ENCODE measurements around the gene PTPRE.
"Not testable (repeated sequence)": the region's sequence is repeated elsewhere in the genome, so short reads cannot be mapped to it uniquely, and the experiment has no call there.

Gene PTPRE

DNA sequence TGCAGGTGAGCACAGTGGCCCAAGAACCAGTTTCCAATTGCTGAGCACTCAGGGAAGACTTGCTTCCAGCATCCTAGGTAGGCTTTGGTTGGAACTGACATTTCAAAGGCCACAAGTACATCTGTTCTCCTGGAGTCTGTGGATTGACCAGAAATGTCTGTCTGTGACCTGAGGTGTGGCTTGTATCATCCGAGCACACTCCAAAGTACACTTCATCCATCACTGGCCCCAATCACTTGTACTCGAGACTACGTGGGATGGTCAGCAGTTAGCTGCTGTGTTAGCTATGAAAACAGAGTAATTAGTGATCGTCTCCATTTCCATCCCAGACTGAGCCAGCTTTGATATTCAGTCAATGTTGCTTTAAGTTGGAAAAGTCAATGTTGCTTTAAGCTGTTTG lies 174.3 kb downstream of the PTPRE start:
- no peak for DNase-seq

DNA sequence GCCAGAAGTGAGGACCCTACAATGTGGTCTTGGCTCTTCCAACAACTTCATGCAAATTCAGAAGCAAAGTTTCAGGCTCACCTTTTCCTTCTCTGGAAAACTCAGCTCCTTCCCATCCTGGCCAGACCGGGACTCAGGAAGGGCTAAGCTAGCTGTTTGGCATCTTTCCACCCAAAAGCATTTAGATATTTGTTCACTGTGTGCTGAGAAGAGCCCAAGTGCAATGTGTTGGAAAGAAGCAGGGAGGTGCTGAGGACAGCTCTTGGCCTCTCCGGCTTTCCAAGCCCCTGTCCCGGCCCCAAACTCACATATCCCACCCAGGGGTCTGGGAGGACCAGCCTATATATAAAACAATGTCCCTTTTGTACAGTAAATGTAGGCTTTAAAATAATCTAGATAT lies 174.8 kb downstream of the PTPRE start:
- no peak for DNase-seq

DNA sequence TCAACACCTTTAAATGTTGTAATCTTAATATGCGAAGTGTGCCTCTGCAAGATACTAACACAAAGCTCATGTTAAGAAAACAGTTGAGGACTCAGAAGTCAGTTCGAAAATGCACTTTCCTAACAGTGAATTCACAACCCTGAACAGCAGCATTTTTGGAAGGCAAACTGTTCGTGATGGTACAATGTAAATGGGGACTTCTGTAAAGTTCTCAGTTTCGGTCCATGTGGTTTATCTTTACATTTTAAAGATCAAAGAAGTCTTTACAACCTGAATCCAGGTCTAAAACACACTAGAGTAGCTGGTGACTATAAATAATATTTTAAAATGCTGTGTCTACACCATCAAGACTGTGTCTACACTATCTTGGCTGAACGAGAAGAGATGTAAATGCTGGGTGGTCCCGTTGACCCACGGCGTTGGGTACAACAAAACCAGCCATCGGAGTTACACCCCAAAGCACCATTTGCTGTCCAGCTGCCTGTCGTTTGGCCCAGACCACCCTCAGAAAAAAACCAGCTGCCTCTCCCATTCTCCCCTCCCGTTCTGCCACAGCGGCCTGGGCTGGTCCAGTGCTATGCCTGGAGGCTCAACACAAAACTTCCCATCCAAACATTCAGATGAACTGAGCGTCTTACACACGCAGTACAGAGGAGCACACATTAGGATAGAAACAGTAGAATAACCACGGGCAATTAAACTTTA lies 176.4 kb downstream of the PTPRE start:
- DNase-seq = no peak

DNA sequence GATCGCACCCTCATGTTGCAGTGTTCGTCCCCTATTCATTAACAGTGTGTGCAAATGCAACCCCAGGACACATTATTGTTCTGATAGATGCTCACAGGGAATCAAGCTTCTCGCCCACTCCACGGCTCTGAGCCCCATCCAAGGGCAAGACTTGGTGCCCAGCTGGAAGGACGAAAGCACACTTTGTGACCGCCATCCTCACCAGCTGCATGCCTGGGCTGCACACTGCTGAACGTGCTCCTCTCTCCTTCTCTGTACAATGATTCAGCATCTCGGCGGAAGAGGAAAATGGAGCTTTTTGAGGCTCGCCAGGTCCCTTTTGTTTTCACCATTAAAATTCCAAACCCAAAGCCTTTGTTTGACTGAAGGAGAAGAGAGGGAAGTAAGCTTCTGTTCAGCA lies 177.5 kb downstream of the PTPRE start:
- no peak for DNase-seq

DNA sequence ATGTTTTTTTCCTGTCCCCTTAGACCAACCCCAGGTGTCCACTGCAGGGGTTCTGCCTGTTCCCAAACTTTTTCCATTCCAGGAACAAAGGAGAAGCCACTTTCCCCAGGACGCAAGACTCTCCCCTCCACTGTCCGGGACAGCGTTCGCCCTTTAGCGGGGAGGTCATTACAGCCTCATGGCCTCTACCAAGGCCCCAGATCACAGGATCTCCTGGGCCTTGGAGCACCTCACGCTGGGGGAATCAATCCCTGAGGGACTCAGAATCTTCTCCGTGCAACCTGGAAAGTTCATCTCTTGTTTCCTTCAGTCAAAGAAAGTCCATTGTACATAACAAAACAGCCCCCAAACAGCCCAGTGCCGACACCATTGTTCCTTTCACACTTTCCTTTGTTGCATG lies 178.1 kb downstream of the PTPRE start:
- DNase-seq = no peak

DNA sequence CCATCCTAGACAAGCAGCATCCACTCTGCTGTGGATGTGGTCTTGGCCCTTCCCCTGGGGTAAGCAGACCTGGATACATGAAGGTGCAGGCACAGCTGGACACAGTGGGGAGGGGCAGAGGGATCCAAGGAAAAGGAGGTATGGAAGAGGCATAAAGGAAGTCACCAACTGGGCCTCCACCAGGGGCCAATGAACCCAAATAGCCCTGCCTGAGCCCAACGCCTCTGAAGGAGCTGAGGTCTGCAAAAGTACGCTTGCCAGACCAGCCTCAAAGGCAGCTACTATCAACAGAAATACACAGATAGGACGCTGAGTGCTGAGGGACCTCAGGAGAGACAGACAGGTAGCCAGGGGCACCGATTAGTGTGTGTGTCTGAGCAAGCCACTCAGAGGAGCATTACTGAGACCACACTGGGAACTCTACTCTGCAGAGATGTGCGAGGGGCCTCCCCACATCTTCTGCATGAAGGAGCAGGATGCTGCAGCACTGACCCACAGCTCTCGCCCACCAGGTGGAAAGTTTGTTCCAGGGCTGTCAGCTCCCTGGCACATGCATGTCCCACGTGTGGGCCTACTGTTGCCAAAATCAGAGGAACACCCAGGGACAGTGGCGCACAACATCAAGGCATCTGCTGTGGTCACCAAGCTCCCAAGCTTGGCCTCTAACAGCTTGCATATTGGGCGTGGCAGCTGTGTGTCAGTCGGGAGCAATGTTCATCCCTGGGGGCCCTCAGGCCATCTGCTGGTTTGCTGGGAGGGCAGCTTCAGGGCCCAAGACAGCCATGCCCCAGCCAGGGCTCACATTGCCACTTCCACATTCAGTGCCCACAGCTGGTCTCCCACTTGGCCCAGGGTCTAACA lies 179.3 kb downstream of the PTPRE start:
- no peak for DNase-seq

DNA sequence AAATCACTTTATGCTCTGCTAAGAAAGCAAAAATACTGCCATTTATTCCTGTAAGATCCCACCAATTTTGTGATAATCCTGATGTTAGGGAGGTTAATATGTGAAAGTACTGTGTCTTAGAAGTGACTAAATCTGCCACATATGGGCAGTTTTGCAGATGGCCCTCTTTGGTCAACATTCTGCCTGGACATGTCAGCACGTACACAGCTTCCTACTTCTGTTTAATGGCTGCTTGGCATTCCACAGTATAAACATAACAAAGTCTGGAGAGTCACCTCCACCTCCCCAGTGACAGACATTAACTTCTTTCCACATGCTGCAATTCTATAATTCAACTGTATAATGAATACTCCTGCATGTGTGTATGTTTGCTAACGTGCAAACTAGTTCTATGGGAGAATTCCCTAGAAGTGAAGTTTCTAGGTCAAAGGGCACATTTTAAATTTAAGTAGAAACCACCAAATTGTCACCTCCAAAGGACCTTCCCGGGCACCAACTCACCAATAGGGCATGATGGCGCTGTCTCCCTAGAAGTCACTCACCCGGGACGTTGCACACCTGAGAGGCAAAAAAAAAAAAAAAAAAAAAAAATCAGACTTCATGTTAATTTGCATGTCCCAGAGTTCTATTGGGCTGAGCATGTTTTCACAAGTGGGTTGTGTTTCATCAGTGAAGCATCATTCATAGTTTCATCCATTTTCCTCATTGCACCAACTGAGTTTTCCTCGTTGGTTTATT lies 180.4 kb downstream of the PTPRE start:
- no peak for DNase-seq

DNA sequence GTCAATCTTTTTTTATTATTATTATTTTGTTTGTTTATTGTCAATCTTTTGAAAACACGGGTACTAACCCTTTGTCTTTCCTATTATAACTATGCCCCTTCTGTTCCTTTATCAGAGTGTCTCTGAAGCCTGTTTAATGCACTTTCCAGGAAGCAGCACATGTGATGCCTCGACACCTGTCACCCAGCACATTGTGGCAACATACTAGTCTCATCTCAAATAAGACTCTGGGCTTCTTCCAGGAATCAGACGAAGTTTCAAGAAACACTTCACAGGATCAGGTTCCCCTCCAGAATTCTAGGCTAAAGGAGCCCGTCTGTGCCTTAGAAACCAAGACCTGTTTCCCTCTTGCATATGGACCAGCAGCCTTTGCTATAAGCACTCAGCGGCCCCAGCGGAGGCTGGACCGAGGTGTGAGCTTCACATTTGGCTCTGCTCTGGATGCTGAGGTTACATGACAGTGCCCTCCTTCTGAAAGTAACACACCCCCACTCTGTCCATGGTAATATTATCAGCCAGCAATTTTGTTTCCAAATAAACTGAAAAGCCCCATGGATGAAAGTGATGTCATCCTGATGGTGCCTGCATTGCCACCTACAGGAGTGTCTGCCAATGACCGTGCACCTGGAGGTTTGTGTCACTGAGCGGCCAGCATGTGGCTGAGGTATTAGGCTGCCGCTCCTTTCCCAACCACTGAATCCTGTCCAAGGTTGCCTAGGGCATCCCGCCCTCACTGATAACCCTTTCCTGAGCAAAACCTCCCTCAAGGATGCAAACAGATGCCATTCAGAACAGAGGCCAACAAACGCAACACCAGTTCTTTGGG lies 181.2 kb downstream of the PTPRE start:
- DNase-seq = no peak

DNA sequence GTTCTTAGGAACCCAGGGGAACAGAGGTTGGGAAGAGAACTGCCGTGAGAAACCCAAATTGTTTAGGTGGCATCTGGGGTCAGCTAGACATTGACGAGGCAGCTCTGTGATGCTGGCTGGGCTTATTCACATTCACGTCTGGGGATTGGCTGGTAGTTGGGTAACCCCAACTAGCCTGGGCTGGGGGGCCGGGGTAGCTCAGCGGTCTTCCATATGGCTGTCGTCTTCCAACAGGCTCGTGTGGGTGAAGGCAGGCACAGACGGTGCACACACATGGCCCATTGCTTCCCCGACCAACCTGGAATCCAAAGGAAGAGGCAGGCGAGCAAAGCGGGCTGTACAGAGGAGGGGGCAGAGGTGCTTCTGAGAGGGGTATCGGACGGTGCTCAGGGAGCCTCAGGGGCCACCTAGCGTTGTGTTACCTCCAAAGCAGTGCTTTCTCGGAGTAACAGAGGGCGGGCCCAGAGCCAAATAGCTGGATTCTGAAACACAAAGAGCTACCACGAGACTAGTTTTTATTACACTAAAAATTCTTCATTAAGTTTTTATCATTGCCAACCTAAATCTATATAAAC lies 184.8 kb downstream of the PTPRE start:
- no peak for DNase-seq

DNA sequence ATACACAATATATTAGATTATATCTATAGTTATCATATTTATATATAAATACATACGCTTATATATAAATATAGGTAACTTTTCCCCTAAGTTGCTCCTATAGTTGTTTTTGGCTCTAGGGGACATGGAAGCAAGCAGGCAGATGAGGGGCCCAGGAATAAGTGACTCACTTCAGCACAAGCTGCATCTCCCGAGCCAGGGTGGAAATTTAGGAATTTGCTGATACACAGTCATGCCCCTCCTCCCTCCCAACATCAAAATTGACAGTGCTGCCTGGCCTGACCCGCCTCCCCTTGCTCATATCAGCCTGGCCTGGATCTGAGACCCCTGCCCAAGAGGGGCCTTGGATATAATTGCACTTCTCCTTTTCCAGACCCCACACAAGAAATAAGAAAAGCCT lies 185.6 kb downstream of the PTPRE start:
- no peak for DNase-seq

DNA sequence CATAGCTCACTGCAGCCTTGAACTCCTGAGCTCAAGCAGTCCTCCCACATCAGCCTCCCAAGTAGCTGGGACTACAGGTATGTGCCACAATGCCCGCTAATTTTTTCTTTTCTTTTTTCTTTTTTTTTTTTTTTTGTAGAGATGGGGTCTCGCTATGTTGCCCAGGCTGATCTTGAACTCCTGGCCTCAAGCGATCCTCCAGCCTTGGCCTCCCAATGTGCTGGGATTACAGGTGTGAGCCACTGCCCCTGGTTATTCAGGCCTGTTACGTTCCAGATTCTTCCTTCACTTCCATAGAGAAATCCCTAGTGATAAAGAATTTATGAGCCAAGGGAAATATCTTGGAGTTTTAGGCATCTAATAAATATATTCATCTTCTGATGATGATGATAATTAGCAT lies 187.7 kb downstream of the PTPRE start:
- DNase-seq = not testable (repeated sequence)

DNA sequence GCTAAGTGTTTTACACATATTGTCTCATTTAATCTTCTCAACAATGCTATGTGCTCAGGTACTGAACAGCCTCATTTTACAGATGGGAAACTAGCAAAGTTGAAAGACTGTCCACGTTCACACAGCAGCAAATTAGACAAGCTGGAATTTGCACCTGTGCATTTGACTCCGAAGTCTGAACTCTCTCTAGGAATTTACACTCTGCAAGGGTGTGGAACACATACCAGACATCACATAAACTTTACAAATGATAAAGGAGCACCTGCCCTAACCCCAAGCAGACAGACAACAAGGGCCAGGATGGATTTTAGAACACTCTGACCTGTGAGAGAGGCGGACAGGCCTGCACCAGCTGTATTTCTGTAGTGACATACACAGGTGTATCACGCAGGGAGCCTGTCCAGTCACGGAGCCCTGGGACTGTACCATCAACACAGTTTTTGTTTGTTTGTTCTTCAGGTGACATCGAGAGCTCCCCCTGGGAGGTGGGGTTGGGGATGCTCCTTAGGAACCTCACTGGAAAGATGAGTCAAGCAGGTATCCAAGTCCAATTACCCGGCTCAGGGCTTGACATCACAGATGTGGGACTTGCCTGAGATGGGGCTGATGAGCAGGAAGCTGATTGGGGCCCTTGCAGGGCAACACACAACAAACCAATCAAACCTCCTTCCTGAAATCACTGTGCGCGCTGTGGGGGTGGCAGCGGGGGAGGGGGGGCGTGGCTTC lies 188.3 kb downstream of the PTPRE start:
- DNase-seq = no peak

DNA sequence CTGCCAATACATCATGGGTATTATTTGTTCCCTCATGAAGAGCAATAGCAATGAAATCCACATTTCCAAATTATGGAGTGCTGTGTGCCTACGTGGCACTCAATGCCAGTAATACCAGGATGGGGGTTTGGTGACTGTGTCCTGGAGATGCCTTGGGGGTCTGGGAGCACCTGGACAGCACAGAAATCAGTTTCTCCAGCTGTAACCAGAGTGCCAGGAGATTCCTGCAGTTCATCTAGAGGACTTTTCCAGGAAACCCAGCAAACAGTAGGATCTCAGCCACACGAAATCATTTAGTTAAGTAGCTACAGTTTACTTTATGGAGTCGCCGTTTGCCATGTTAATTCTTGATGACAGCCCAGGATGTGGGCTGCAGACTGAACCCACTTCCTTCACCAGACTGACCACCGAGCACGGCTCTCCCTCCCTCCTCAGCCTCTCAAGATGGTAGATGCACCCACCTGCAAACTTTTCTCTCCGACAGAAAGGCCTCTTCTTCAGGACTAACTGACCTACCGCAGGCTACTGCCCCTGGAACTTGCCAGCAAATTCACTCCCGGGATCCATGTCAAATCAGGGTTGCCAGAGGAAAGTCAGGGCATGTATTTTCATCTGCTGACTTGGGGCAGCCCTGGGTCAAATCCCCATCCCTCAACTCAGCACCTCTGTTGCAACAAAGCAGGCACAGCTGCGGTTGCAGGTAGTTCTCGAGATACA lies 189.0 kb downstream of the PTPRE start:
- DNase-seq = no peak

DNA sequence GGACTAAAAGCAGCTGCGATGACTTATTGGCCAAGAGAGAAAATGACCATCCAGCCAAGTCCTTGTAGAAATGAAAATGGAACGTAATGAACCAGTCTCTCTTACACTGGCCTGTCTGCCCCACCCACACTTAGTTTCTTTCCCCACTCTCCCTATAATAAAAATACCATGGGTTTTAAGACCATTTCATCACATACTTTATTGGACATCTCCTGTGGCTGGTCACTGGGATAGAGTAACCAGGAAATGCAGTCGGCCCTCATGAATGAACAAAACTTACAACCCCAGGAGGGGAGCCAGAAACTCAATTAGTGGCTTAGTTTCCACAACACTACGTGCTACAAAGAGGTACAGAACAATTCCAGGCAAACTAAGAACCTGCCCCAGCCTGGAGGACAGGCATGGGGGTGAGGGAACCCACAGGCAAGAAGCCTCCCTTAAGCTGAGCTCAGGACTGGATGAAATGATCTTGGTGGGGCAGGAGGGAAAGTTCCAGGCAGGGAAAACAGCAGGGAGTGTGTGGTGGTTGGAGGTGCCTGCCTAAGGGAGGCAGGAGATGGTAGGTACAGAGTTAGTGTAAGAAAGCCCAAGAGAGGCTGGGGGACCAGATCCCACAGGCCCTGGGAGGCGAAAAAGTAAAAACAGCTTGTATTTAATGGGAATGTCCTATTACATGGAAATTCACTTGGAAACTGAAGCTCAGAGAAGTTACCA lies 189.7 kb downstream of the PTPRE start:
- DNase-seq = no peak

DNA sequence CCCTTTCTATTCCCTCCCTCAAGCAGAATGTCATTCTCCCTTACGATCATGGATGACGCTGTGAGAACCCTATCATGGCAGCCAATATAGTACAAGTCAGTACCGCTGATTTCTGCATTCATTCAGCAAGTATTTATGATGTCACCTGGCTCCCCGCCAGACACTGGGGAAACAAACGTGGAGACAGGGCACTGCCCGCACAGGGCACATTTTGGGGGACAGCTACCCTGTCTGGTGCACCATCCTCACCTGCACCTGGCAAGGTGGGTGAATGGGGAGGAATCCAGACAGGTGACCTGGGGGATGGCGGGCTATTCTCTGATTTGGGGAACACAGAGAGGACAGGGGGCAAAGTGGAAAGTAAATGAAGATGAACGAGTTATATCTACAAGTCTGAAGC lies 190.9 kb downstream of the PTPRE start:
- DNase-seq = no peak

DNA sequence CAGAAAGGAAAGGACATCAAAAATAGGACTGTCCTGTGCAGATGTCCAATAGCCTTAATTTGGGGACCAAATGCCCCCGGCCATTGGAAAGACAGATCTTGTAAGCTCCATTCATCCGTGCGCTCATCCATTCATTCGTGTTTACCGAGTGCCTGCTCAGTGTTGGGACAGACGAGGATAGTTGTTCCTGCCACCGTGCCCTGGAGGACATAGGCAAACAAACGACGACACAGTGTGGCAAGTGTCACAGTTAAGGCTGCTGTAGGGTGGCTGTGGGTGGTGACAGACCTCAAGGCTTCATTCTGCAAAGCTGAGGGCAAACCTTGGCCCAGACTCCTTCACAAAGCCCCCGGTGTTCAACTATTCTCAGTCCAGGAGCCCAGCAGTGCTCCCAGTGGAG lies 191.7 kb downstream of the PTPRE start:
- DNase-seq = no peak

DNA sequence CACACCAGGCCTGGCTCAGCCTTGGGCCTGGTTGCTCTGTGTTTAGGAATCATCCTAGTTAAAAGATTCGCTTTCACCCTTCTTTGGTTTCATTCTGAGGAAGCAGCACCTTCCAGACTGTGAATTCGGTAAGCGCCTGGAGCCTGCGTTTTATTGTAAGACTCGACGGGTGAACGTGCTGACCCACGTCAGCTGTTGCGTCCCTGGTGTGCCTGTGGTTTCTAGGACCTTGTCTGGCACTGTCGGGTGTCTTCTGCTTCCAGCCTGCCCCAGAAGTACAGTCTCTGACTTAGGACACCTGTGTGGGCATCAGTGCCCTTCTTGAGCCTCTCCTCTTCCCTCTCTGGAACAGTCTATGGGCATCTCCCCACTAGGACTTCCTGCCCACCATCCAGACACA lies 193.0 kb downstream of the PTPRE start:
- DNase-seq = no peak

DNA sequence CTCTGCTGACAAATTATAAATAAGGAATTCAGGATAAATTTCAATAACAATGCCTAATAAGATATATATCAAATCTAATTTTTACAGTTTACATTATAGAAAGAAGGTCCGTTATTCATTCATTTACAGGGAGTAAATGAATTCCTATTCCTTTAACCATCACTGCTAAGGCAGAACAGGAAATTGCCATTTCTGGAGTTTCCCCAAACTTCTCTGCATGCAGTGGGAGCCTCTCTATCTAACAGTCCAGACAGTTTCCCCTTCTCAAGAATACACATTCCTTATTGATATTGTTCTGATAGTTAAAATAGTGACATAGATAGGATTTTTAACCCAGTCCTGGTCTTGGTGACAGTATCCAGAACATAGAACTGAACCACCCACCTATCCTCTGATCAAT lies 195.0 kb downstream of the PTPRE start:
- no peak for DNase-seq

DNA sequence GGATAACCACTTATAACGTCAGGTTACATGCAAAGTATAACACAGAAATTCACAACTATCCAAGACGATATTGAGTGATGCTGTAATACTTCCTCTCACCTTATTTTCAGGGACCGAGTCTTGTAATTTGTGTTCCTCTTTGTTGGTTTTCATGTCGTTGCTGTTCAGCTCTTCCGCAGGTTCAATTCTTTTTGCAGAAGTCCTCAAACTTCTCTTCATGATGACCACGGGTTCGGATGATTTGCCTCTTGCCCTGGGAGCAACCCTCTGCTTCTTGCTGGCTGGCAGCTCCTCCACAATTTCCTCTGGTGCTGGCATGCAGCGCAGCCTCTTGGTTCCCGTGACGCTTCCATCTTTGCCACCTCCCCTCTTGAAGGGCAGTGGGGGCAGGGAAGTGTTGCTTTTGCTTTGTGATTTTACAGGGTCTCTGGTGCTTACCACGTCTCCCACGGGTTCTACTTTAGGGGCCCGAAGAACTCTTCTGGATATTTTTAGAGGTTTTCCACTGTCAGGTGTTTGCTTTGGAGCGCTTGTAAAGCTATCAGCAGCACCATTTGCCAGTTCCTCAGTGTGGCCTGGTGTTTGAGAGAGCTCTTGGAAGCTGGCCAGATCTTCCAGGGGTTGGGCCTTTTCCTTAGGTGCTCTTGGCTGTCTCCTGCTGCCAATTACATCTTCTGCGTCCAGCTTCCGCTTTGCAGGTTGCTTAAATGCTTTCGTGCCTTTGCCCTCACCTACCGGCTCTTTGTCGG lies 195.8 kb downstream of the PTPRE start:
- no peak for DNase-seq
